ENCODE measurements around the gene SNORC. TPM values are rescaled to one million over a fixed set of nuclear protein-coding genes. Genes with fewer than 3 reads are reported as not detected.

SNORC gene
- total RNA-seq, 1 experiment from 2014 or later, result 3.4 TPM

GRCh38 chr2:232852676-232853075, 17.4 kb upstream of the SNORC start (continued):
- no peak for TF ChIP-seq AFF4 (CRISPR knock-in tag; IDR thresholded peaks at IDR 0.05; ENCODE audit: borderline replicate concordance)
- TF ChIP-seq E2F4 (CRISPR knock-in tag; IDR thresholded peaks at IDR 0.05; ENCODE audit: borderline replicate concordance, low read depth), result no peak
- no peak for TF ChIP-seq IRF2 (CRISPR knock-in tag; IDR thresholded peaks at IDR 0.05; ENCODE audit: borderline replicate concordance, low read depth)
- no peak for TF ChIP-seq CTCF (IDR thresholded peaks at IDR 0.05)
- TF ChIP-seq E2F5 (CRISPR knock-in tag; IDR thresholded peaks at IDR 0.05), result no peak
- TF ChIP-seq NFYB (CRISPR knock-in tag; conservative IDR thresholded peaks at IDR 0.05; ENCODE audit: low read depth), result no peak
- TF ChIP-seq ZNF219 (CRISPR knock-in tag; IDR thresholded peaks at IDR 0.05; ENCODE audit: borderline replicate concordance), result no peak
- no peak for TF ChIP-seq ZNF281 (CRISPR knock-in tag; IDR thresholded peaks at IDR 0.05)
- no peak for TF ChIP-seq ZMAT4 (CRISPR knock-in tag; IDR thresholded peaks at IDR 0.05)
- no peak for TF ChIP-seq ZBTB21 (CRISPR knock-in tag; IDR thresholded peaks at IDR 0.05; ENCODE audit: borderline replicate concordance)

GRCh38 chr2:232854082-232854481, 16.0 kb upstream of the SNORC start:
- H3K27ac Mint-ChIP-seq, result no peak overlapping the region
- ATAC-seq (no peak), DNase-seq (ENCODE audit: low spot score) (no peak)
- POLR2A ChIA-PET, result no interaction called here
- CTCF ChIA-PET, result interaction anchor here (1.6 kb wide), 1 partner anchor 205 kb away, joined by 3 read pairs; no protein-coding TSS in a partner anchor
- H3K9me3 Mint-ChIP-seq, result no peaks in the 10 kb centered on the region
- H3K36me3 Mint-ChIP-seq, result peaks cover 38% of the 10 kb centered on the region
- no peaks in the 10 kb centered on the region for H3K27me3 Mint-ChIP-seq (ENCODE audit: low read depth)
- H3K4me1 Mint-ChIP-seq, result no peaks in the 10 kb centered on the region
- H3K4me3 Mint-ChIP-seq, result no peak overlapping the region
- TF ChIP-seq RORB (CRISPR knock-in tag; IDR thresholded peaks at IDR 0.05) (no peak), TEAD1 (CRISPR knock-in tag; IDR thresholded peaks at IDR 0.05) (no peak), CREM (CRISPR knock-in tag; IDR thresholded peaks at IDR 0.05) (no peak), ZNF423 (CRISPR knock-in tag; IDR thresholded peaks at IDR 0.05) (no peak), ATF1 (CRISPR knock-in tag; IDR thresholded peaks at IDR 0.05) (no peak), ETV6 (CRISPR knock-in tag; IDR thresholded peaks at IDR 0.05) (no peak), NR3C1 (CRISPR knock-in tag; conservative IDR thresholded peaks at IDR 0.05; ENCODE audit: low read depth) (no peak), STAT6 (CRISPR knock-in tag; conservative IDR thresholded peaks at IDR 0.05; ENCODE audit: low read depth) (no peak)
